Gastrocnemius medialis (tissue), 4 donors: ENCODE results near the gene DPCD.

ENCODE experiments used
- CTCF ChIP-seq, 5 experiments: fragments of 450-650 bp in 3 of 5; fragments of 200-600 bp in 2 of 5; sonication (generic) in 2 of 5; IDR thresholded peaks in 4 of 5; conservative IDR thresholded peaks in 1 of 5; 1 replicate in 4 of 5; 2 replicates in 1 of 5; pipeline ENCODE4 v1.5.1; 2016 to 2019; ENCODE audit warnings: antibody characterized with exemption in 5 of 5, mild to moderate bottlenecking in 3 of 5, moderate library complexity in 3 of 5
- POLR2A ChIP-seq, 2 donors: fragments of 450-650 bp; IDR thresholded peaks; one replicate each; pipeline ENCODE4 v1.6.1; 2017; ENCODE audit warnings: antibody characterized with exemption in 2 of 2, mild to moderate bottlenecking in 2 of 2, moderate library complexity in 2 of 2

GRCh38 chr10:101639141-101639900 is 51.2 kb downstream of the DPCD start:
- no peak for TF ChIP-seq POLR2A (IDR thresholded peaks at IDR 0.05)
- no peak for TF ChIP-seq CTCF (IDR thresholded peaks at IDR 0.05 in 4 of 5, conservative IDR thresholded peaks at IDR 0.05 in 1 of 5)
